GM19467 (cell line): ENCODE results near the gene S1PR2.
"Not testable (repeated sequence)": the region's sequence is repeated elsewhere in the genome, so short reads cannot be mapped to it uniquely, and the experiment has no call there.

Source experiments
- ATAC-seq: cut with Tn5 transposase; IDR thresholded peaks from one replicate; pipeline ENCODE4 v1.9.1; 2021; ENCODE audit warnings: mild to moderate bottlenecking, moderate library complexity; ENCODE audit not compliant: unreplicated experiment

The S1PR2 gene

DNA sequence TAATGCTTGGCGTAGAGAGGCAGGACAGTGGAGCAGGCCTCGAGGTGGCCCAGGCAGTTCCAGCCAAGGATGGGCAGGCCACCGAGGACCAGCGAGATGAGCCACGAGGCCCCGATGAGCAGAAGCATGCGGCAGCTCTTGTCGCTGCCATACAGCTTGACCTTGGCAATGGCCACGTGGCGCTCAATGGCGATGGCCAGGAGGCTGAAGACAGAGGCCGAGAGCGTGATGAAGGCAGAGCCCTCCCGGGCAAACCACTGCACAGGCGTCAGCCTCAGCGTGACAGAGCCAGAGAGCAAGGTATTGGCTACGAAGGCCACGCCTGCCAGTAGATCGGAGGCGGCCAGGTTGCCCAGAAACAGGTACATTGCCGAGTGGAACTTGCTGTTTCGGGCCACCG lies 6.8 kb downstream of the S1PR2 start:
- ATAC-seq, result no peak

DNA sequence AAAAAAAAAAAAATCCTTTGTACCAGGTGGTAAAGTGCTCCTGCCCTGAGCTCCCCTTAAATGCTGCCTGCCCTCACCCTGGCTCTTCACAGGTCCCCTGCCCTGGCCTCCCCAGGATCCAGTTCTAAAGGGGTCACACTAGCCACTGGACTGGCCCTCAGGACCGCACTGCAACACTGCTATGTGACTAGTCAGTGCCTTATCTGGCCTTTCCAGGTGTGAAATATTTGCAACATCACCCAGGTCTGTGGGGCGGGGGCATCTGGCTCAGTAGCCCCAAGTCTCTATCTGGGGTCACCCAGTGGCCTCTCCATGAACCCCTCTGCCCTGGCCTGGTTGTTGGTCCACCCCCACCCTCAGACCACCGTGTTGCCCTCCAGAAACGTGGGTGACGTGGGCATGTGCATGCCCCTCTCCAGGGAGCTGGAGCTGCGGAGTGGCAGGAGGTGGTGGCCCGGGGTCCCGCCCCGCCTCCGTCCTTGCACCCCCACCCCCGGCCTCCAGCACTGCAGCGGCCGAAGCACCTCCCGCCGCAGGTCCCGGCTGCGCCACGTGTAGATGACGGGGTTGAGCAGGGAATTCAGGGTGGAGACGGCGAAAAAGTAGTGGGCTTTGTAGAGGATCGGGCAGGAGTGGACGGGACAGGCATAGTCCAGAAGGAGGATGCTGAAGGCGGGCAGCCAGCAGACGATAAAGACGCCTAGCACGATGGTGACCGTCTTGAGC lies 7.5 kb downstream of the S1PR2 start:
- no peak for ATAC-seq

DNA sequence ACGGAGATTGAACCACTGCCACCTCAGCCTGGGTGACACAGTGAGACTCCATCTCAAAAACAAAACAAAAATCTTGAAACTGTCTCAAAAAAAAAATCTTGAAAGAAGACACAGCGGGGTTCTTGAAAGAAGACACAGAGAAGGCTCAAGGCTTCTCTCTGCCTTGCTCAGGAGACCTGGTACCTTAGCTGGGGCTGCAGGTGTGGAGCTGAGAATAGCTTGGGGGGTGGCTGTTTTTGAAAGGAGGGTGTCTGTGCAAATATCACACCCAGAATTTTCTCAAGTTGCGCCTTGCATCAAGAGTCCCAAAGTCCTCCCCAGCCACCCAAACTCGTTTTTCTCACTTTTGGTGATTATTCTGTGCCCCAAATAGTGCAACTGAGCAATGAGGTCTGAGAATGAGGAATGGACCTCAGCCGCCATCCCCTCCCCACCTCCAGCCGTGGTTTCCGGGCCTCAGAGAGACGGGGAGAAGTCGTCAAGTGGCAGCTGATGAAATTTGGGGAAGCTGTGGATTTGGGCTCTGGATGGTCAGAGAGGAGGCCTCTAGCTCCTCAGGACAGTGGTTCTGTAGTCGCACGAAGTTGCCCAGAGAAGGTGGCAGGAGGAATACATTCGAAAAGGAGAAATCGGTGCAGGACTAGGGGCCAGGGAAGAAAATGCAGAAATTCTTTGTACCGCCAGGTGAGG lies 8.8 kb downstream of the S1PR2 start:
- no peak for ATAC-seq

DNA sequence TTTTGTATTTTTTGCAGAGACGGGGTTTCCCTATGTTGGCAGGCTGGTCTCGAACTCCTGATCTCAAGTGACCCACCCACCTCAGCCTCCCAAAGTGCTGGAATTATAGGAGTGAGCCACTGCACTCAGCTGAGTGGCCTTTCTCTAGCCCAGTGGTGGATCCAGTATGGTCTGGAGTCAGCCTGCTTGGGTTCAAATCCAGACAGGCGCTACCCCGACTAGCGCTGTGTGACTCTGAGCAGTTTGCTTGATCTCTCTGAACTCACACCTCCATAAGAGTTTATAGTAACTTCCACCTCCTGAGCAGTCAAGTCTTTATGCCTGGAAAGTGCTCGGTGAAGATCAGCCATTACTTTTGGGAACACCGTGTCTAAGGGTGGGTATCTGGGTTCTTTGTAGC lies 10.4 kb downstream of the S1PR2 start:
- ATAC-seq, result no peak

DNA sequence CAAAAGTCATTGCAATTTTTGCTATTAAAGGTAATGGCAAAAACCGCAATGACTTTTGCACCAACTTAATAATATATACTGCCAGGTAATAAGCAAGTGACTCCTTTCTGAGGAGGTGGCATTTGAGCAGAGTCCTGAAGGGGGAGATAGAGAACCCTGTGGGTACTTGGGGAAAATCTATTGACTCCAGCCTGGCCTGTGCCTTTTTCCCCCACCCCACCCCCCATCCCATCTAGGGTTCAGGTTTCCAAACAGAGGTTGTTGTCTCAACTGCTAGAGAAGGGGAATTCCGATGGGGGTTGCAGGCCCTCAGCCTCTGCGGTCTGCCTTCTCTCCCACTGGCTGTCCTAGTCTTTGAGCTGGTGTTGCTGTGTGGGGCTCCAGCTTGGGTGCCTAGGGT lies 11.5 kb downstream of the S1PR2 start:
- ATAC-seq, result no peak

DNA sequence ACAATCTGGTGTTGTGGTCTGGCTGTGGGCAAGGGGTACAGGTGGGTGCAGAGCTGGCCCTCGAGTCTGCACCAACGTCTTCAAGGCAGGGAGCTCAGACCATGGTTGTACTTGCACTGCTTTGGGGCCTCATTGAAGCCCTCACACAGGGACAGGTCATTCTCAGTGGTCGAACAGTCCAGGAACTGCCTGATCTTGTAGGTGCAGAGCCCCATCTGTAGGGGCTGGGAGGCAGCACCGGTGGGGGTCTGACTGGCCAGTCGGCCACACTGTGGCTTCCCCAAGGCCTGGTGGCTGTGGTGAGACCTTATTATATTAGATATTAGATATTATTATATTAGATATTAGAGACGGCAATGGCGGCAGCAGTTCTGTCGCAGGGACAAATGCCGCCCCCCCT lies 14.0 kb downstream of the S1PR2 start:
- no peak for ATAC-seq

DNA sequence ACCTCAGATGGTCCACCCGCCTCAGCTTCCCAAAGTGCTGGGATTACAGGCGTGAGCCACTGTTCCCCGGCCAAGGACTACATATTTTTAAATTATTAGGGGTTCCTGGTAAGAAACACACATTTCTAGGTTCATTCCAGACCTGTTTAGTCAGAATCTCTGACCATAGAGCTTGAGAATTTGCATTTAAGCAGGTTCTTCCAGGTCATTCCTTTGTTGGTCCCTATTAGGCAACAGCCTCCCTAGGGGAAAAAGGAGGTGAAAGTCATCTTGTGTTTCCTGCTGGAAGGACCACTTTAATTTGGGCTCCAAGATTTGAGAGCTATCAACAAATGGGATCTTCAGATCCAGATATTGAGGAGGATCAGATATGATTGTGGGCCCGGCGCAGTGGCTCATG lies 16.3 kb downstream of the S1PR2 start:
- no peak for ATAC-seq

DNA sequence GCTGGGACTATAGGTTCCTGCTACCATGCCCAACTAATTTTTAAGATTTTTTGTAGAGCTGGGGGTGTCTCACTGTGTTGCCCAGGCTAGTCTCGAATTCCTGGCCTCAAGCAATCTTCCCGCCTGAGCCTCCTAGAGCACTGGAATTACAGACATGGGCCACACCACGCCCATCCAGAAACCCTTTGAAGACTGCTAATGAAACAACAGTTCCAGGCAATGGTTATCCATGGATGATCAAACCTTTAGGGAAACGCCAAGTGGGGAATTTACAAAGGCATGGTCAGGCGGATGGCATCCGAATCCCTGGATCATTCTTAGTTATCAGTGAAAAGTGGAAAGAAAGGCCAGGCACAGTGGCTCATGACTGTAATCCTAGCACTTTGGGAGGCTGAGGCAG lies 19.4 kb downstream of the S1PR2 start:
- no peak for ATAC-seq

DNA sequence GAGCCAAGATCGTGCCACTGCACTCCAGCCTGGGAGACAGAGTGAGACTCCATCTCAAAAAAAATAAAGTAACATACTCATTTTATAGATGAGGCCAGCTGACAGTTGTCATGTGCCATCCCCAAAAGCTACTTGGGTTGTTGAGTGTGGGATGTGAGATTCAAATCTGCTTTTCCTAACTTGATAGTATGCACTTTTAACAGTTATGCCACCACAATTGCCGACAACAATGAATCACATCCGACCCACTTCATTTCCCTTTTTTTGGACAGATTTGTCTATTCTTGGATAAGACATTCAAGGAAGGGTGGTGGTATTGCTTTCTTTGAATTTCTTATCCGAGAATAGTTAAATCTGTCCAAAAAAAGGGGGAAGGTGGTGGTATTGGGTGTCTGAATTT lies 20.1 kb downstream of the S1PR2 start:
- no peak for ATAC-seq

DNA sequence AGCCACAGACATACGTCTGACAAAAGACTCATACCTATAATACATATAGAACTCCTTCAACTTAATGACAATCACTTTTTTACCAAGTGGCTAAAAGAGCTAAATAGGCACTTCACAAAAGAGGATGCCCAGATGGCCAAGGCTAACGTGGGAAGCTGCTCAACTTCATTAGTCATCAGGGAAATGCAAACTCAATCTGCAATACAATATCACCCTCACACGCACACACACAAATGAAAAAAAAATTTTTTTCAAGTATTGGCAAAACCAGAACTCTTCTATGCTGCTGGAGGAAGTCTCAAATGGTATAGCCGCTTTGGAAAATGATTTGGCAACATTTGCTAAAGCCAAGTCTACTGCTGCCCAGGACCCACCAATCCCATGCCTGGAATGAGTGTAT lies 21.8 kb downstream of the S1PR2 start:
- no peak for ATAC-seq

DNA sequence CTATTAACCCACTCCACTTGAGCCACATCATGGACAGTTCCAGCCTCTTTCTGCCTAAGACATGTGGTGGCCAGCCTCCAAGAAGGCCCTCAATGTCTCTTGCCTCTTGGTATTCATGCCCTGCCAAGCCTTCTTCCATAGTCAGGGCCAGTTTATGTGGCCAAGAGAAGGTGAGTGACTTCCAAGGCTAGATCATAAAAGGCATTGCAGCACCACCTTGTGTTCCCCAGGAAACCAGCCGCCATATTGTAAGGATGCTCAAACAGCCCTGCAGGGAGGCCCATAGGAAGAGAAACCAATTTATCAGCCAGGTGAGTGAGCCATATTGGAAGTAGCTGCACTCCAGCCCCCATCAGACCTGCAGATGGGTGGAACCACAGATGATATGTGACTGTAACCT lies 24.1 kb downstream of the S1PR2 start:
- no peak for ATAC-seq

DNA sequence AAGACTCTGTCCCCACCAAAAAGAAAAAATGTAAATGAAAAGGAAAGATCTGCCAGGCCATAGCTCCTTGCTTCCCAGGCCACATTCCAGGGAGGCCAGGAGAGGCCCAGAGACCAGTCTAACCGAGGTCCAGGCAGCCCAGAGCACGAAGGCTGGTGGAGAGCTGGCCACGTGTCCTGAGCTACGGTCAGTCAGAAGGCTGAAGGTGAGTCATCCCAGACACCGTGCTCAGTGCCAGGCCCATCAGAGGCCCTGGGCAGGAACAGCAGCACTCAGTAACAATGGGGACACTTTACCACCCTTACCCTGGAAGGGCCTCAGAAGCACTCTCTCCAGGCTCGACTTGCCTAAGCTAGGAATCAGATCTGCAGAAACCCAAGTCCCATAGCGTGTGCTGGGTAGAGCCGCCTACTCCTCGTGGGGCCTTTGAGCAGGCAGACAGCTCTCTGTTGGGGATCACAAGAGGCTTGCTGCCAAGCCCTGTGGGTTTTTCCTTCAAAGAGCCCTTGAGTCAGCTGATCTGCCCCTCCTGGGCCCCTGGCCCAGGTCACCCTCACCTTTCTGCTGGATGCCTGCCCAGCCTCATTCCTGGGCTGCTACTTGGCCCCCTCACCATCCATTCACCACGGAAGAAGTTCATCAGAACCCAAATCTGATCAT lies 24.8 kb downstream of the S1PR2 start:
- ATAC-seq, result no peak

DNA sequence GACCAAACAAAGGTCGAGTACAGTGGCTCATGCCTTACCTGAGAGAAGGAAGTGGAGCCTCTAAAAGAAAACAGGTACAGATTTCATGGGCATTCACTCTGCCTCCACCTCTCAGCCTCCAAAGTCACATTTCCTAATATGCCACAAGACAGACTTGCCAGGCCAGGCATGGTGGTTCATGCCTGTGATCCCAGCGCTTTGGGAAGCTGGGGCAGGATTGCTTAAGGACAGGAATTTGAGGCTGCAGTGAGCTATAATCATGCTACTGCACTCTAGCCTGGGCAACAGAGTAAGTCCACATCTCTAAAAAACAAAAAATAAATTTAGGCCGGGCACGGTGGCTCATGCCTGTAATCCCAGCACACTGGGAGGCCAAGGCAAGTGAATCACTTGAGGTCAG lies 25.5 kb downstream of the S1PR2 start:
- no peak for ATAC-seq

DNA sequence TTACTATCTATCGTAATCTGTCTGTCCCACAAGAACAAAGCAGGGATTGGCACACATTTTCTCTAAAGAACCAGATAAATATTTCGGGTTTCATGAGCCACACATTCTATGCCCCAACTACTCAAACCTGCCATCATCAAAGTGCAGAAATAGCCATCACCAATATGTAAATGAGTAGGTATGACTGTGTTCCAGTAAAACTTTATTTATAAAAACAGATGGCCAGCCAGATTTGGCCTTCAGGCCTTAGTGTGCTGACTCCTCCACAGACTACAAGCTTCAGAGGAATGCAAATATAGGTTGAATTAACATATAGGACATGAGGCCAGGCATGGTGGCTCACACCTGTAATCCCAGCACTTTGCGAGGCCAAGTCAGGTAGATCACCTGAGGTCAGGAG lies 27.4 kb downstream of the S1PR2 start:
- no peak for ATAC-seq

DNA sequence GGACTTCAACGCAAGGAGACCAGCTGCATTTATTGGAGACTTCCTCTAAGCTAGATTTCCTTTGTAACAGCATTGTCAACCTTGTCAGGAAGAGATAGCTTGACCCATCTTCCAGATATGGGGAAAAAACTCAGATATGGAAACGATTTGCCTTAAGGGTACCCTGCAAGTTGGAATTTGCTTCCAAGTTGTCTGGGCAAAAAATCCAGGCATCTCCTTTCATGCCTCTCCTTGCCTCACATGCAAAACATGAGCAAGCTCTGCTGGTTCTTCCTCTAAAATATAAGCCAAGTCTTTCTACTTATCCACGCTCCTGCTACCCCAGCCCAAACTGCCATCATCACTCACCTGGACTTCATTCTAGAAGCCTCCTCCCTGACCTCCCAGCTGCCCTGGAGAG lies 30.0 kb downstream of the S1PR2 start:
- ATAC-seq, result no peak

DNA sequence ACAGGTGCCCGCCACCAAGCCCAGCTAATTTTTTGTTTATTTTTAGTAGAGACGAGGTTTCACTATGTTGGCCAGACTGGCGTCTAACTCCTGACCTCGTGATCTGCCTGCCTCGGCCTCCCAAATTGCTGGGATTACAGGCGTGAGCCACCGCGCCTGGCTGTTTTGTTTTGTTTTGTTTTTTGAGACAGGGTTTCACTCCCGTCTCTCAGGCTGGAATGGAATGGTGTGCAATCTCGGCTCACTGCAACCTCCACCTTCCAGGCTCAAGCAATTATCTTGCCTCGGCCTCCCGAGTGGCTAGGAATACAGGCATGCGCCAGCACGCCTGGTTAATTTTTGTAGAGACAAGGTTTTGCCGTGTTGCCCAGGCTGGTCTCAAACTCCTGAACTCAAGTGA lies 31.0 kb downstream of the S1PR2 start:
- ATAC-seq, result not testable (repeated sequence)

DNA sequence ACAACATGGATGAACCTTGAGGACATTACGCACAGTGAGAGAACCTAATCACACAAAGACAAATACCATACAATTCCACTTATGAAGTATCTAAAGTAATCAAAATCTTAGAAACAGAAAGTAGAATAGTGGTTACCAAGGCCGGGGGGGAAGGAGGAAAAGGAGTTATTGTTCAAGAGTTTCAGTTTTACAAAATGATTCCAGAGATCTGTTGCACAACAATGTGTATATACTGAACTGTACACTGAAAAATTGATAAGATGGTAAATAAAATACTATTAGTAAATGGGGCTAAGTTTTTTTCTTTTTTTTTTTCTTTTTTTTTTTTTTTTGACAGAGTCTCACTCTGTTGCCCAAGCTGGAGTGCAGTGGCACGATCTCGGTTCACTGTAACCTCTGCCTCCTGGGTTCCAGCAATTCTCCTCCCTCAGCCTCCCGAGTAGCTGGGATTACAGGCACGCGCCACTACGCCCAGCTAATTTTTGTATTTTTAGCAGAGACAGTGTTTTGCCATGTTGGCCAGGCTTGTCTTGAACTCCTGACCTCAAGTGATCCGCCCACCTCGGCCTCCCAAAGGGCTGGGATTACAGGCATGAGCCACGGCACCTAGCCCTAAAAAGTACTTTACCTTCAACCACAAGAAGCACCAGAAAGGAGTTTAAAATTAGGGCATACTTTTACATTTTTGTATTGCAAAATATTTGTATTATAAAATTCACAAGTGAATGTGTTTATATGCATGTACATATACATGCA lies 32.1 kb downstream of the S1PR2 start:
- not testable (repeated sequence) for ATAC-seq

DNA sequence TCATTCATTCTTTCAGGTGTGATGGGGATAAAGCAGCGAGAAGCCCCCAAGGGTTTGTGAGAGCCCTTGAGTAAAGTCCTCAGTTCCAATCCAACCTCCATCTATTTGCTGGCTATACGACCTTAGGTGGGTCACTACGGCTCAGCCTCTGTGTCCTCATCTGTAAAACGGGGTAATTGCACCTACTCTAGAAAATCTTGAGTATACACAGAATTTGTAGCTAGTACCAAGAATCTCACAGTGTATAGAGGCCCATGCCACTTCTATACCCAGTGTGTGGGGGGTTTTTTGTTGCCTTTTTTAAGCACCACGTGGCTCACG lies 36.0 kb downstream of the S1PR2 start:
- ATAC-seq, result peak; percentile 14

DNA sequence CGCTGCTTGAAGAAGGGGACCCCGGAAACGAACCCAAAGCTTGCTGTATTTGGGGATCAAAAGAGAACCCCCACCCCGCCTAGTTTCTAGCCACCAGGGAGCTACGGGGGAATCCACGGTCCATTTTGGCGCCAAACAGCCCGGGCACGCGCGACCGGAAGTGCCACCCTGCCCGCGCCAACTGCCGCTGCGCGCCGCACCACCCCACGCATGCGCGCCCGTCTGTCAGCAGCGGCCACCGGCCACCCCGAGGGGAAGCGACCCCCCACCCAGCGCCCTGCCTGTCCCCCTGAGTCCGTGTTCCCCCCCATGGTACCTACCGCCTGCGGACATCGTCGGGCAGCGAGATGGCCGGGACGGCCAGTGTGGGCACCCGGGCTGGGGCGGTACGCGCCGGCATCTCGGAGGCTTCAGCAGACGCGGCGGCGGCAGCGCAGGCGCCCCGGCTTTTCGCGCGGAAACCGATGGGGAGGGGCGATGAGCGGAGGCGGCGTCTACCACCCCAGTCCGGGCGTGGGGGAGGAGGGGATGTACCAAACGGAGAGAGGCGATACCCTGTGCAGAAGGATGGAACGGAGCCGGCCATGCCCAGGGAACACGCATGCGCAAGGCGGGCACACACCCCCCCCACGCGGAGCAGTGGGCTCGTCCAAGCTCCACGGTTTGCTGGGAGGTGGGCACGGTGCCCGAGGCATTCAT lies 36.5 kb downstream of the S1PR2 start, which contains the start of gene DNMT1:
TSS of gene DNMT1 (minus strand) at position 454 of the 699 bp plus-strand sequence. CDS start at position 400, 54 bp downstream.
- peak; percentile 71 for ATAC-seq

DNA sequence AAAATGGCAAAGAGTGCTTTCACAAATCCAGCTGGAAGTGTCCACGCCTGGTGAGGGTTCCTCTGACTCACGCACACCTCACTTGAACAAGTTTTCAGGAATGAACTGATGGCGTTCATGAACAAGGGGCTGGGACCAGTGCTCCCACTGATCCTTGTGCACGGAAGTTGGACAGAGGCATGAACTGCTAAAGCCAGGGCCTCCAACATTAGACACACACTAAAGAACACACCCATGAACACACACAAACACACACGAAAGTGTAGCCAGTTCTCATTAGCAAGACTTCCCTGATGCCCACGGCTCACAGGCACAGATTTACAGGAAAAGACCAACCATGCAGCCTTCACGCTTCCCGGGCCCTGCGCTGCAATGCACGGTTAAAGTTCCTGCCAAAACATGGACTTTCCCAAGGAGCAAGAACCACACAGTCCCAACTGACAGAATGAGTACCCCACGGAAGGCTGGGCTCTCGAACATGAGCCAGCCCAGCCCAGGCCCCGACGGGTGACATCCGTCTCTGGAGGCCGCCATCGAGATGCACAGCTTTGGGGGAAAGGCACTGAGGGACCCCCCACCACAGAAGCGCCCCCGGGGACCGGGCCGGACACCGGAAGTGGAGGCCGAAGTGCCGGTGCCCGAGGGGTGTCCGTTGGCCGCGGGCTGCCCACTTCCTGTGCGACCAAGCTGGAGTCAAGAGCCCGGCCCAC lies 37.2 kb downstream of the S1PR2 start:
- peak; percentile 15 for ATAC-seq
